GM21515 (cell line): ENCODE measurements around the gene PRKCH.
"Not testable (repeated sequence)": the region's sequence is repeated elsewhere in the genome, so short reads cannot be mapped to it uniquely, and the experiment has no call there.

Experiments
- ATAC-seq: cut with Tn5 transposase; IDR thresholded peaks from one replicate; pipeline ENCODE4 v1.9.1; 2021; ENCODE audit not compliant: unreplicated experiment

PRKCH gene

GRCh38 chr14:61526405-61527312, 205.3 kb downstream of the PRKCH start:
- ATAC-seq = no peak

- no peak for ATAC-seq
Measured at GRCh38 chr14:61527325-61528100, 206.1 kb downstream of the PRKCH start.

DNA sequence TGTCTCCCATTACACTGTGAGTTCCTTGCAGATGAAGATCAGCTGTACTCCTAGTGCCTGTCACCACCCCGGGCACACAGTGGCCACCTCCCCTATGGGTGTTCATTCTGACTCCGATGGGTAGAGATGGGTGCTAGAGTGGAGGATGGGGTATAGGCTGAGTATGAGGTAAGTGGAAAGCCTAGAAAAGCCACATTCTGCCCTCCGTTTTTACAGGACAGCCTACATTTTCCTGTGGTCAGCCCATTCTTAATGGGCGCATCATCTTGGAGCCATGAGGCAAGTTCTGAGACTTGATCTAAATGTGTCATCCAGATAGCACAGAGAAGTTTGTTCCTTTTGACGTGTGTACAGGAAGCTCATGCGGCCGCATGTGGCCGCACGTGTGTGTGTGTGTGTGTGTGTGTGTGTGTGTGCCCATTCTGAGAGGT, 207.2 kb downstream of the PRKCH start:
- no peak for ATAC-seq

- ATAC-seq = not testable (repeated sequence)
Measured at GRCh38 chr14:61529360-61529759, 208.0 kb downstream of the PRKCH start.

- no peak for ATAC-seq
Measured at GRCh38 chr14:61530296-61530695, 208.9 kb downstream of the PRKCH start.

DNA sequence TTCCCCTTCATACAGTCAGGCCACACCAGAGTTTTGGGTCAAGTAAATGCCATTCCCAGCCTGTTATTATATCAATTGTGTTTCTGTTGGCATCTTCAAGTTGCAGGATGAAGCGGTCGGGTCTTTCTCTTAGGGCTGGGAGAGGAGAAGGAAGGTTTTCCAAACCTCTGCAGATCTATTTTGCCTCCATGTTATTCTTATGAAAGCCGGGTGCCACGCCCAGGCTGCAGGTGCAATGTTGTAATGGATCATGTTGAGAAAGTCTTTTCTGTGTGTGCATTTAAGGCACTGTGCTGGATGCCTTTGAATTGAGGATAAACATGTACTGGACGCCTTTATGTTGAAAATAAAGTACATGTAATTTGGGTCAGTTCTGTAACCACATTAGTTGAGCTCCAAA, 209.5 kb downstream of the PRKCH start:
- no peak for ATAC-seq

DNA sequence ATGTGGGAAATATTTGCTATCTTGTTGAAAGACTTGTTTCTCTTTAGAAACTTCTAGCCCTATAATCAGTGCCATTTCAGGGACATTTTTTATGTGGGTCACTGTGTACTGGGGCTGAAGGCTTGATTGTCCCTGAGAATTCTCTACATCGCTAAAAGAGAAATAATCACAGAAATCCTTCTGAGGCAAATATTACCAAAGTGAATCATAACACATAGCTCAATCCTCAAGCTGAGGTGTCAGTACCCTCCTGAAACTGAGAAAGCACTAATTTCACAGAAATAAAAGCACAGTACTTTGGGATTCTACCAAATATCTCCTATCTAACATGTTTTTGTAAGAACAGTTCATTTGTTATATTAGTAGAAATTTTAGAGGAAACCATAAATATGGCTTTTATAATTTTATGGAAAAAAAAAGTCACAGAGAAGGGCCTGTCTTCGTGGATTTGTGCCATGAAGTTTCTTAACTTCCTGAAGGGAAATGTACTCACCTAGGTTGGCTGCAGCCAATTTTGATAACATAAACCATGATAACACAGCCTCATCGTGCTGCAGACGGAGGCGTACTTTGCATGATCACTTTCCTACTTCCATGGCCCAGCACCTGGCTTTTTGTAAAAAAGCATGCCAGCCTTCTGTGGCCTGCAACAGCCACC, 210.2 kb downstream of the PRKCH start:
- no peak for ATAC-seq

DNA sequence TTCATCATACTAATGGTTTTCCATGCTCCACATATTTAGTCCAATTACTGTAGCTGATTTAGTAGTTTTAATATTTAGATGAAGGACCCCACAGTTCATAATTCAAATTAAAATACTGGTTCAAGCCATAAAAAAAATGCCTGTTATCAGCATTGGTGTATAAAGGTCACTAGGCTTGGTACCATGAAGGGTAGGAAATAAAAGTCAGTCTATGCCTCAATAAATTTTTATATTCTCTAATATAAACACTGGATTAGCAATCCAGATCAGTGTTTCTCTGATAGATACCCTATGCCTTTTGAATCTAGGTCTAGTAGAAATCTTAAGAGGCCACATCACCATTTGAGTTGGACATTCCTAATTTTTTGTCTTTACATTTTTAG, 210.7 kb downstream of the PRKCH start:
- ATAC-seq = no peak

GRCh38 chr14:61532763-61533162, 211.4 kb downstream of the PRKCH start:
- no peak for ATAC-seq

GRCh38 chr14:61533513-61534255, 212.3 kb downstream of the PRKCH start:
- ATAC-seq = no peak

GRCh38 chr14:61535032-61535431, 213.7 kb downstream of the PRKCH start:
- ATAC-seq = no peak

- no peak for ATAC-seq
Measured at GRCh38 chr14:61535458-61535857, 214.1 kb downstream of the PRKCH start.

GRCh38 chr14:61536661-61537562, 215.5 kb downstream of the PRKCH start:
- ATAC-seq = no peak

DNA sequence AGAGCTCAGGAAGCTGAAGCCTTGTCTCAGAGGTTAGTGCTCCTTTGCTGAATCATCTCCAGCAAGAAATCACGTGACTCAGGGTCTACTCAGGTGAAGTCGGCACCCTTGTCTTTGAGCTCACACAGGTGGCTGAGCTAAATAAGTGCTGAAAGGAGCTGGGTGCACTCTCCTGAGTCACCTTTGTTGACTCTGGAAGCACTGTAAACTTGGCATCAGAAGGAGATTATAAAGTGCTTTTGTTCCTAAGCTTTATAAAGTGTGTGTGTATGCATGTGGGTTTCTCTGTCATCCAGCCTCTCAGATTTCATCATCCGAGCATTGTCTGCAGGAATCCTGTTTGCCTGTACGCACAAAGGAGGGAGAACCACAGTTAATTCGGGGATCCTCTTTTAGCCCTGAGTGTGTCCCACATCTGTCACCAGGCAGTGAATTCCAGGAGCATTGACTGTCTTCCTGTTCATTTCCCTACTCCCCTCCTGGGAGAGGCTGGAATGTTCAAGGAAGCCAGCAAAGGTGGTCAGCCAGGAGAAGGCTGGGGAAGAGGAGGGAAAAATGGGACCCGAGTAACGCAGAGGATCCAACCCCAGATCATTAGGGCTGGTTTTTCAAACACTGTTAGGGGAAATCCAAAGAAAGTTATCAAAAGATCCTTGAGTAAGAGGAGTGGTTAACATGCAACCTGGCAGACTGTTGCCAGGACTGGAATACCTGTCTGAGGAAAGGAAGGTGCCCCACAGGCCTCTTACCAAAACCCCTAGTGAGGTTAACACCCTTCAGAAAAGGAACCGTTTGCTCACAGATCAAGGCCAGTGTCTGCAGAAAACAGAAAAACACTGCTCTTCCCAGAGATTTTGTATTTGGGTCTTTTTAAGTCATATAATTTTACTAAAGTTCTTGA, 216.4 kb downstream of the PRKCH start:
- ATAC-seq = no peak

DNA sequence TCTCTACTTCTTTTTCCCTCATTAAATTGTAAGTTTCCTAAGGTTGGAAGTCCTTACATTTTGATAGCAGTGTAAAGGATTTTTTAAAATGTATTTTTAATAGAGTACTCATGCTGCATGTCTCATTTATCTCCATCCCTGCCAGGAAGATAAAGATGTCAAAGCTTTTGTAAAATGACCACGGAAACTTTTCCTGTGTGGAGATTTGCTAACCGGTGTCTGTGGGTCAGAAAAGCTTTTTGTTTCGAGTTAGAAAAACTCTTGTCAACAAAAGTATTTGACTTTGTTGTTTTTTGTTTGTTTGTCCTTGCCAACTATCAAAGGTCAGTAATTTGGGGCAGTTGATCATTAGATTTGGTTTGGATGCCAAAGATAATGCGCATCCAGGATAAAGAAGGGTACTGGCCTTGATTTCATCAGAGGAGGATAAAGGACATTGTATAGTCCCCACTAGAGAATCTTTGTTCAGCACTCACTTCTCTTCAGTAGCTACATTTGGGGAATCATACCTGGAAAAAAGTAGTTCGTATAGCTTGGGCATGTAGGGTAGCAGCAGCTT, 217.2 kb downstream of the PRKCH start:
- ATAC-seq = no peak

DNA sequence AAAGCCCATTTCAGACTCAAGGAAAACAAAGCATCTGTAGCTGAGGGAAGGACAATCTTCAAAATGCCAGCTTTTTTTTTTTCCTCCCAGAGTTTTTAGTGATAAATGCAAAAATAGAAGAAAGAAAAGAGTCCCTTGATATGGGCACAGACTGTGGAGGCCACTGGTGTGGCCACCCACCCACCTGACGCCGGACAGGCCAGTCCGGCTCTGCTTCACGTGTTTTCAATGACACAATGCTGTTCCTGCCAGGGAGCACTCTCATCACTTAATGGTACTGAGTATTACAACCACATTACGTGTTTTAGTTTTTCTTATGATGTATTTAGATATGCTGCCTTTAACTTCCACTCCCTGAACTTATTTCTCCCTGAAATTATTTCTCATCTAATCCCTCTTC, 218.3 kb downstream of the PRKCH start:
- ATAC-seq = no peak

DNA sequence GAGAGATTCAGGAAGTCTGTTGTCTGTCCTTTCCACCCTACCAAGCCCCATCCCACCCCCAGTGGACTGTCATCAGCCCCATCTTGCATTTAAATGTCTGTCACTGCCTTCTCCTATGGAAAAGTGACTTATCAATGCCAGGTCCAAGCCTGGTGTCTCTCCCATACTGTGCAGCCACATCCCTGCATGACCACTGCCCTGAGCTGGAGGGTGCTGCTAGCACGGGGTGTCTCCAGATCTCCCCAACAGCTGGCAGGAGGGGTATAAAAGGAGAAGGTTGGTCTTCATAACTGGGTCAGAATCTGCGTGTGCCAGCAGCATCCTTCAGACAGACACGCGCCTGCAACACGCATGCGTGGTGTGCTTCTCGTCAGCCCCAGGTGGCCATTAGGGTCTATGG, 219.6 kb downstream of the PRKCH start:
- ATAC-seq = no peak
